SK-N-SH treated with all-trans-retinoic acid at 6 μM for 48 hours (cell line): ENCODE results near the gene DDX25.

ENCODE experiments used
- BACH2 ChIP-seq: fragments of 250-450 bp; sonication (Bioruptor Pico); IDR thresholded peaks from 2 replicates; pipeline ENCODE4 v1.9.0; 2021; ENCODE audit warnings: mild to moderate bottlenecking, borderline replicate concordance
- CSDC2 ChIP-seq: fragments of 250-450 bp; sonication (Bioruptor Pico); IDR thresholded peaks from 2 replicates; pipeline ENCODE4 v1.5.0; 2020; ENCODE audit warnings: mild to moderate bottlenecking, moderate library complexity
- ISL1 ChIP-seq: fragments of 250-450 bp; sonication (Bioruptor Pico); IDR thresholded peaks from 2 replicates; pipeline ENCODE4 v2.1.2; 2022; ENCODE audit warnings: mild to moderate bottlenecking, moderate library complexity
- RARB ChIP-seq: fragments of 250-450 bp; sonication (Bioruptor Pico); IDR thresholded peaks from 2 replicates; pipeline ENCODE4 v1.8.0; 2021; ENCODE audit warnings: mild to moderate bottlenecking, moderate library complexity
- SNAI2 ChIP-seq: fragments of 250-450 bp; sonication (Bioruptor Pico); IDR thresholded peaks from 2 replicates; pipeline ENCODE4 v1.5.0; 2020; ENCODE audit warnings: mild to moderate bottlenecking, moderate library complexity
- TOX ChIP-seq: fragments of 250-450 bp; sonication (Bioruptor Pico); IDR thresholded peaks from 2 replicates; pipeline ENCODE4 v1.8.0; 2021; ENCODE audit warnings: mild to moderate bottlenecking, moderate library complexity, borderline replicate concordance
- ZFP30 ChIP-seq: fragments of 450-650 bp; formaldehyde crosslinking; IDR thresholded peaks from 2 replicates; pipeline ENCODE4 v1.5.0; 2022; ENCODE audit warnings: mild to moderate bottlenecking, moderate library complexity
- TF ChIP-seq, protein P1 (sequence below): fragments of 250-450 bp; sonication (Bioruptor Pico); IDR thresholded peaks from 2 replicates; pipeline ENCODE4 v1.5.1; 2021; ENCODE audit warnings: mild to moderate bottlenecking, moderate library complexity
- TF ChIP-seq, protein P2 (sequence below): fragments of 250-450 bp; sonication (Bioruptor Pico); IDR thresholded peaks from 2 replicates; pipeline ENCODE4 v1.8.0; 2020; ENCODE audit warnings: mild to moderate bottlenecking, moderate library complexity, borderline replicate concordance

DNA sequence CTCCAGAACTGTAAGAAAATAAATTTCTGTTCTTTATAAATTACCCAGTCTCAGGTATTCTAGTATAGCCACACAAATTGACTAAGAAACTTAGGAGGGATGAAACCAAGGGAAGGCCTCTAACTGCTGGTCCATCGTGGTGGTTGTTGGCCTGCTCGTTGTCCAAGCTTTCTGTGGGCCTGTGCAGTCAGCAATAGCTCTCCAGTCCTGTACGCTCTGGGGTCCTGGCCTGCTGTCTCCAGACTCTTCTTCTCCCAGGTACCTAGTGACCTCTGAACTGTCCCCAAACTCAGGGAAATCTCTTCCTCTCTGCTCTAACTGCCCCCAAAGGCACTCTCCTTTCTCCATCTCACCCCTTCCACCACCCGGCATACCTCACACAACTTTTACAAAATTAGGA, 35.8 kb downstream of the DDX25 start:
- TF ChIP-seq BACH2 (CRISPR knock-in tag) = no peak
- no peak for TF ChIP-seq SNAI2 (CRISPR knock-in tag)
- TF ChIP-seq RARB (CRISPR knock-in tag) = no peak
- TF ChIP-seq, protein P1, sequence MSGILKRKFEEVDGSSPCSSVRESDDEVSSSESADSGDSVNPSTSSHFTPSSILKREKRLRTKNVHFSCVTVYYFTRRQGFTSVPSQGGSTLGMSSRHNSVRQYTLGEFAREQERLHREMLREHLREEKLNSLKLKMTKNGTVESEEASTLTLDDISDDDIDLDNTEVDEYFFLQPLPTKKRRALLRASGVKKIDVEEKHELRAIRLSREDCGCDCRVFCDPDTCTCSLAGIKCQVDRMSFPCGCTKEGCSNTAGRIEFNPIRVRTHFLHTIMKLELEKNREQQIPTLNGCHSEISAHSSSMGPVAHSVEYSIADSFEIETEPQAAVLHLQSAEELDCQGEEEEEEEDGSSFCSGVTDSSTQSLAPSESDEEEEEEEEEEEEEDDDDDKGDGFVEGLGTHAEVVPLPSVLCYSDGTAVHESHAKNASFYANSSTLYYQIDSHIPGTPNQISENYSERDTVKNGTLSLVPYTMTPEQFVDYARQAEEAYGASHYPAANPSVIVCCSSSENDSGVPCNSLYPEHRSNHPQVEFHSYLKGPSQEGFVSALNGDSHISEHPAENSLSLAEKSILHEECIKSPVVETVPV (CRISPR knock-in tag) = no peak
- TF ChIP-seq, protein P2, sequence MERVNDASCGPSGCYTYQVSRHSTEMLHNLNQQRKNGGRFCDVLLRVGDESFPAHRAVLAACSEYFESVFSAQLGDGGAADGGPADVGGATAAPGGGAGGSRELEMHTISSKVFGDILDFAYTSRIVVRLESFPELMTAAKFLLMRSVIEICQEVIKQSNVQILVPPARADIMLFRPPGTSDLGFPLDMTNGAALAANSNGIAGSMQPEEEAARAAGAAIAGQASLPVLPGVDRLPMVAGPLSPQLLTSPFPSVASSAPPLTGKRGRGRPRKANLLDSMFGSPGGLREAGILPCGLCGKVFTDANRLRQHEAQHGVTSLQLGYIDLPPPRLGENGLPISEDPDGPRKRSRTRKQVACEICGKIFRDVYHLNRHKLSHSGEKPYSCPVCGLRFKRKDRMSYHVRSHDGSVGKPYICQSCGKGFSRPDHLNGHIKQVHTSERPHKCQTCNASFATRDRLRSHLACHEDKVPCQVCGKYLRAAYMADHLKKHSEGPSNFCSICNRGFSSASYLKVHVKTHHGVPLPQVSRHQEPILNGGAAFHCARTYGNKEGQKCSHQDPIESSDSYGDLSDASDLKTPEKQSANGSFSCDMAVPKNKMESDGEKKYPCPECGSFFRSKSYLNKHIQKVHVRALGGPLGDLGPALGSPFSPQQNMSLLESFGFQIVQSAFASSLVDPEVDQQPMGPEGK (CRISPR knock-in tag) = no peak
- no peak for TF ChIP-seq ZFP30 (CRISPR knock-in tag)
- TF ChIP-seq CSDC2 (CRISPR knock-in tag) = no peak
- no peak for TF ChIP-seq ISL1 (CRISPR knock-in tag)
- no peak for TF ChIP-seq TOX (CRISPR knock-in tag)
